K562 (cell line): ENCODE measurements around the gene SLC25A33. TPM values are rescaled to one million over a fixed set of nuclear protein-coding genes. Genes with fewer than 3 reads are reported as not detected.
A peak's percentile ranks its signal among the peaks of the same experiment; 100 is the strongest.

ENCODE experiments used
- CHD2 ChIP-seq: IDR thresholded peaks from 2 replicates; pipeline ENCODE4 v1.6.1; 2011; ENCODE audit warnings: low read depth, low read length
- CREB3L1 ChIP-seq: fragments of 450-650 bp; IDR thresholded peaks from 2 replicates; pipeline ENCODE4 v1.6.1; 2014; ENCODE audit warnings: low read depth, mild to moderate bottlenecking, moderate library complexity, borderline replicate concordance
- CTCFL ChIP-seq: IDR thresholded peaks from 2 replicates; pipeline ENCODE4 v1.6.1; 2011; ENCODE audit warnings: borderline replicate concordance, low read depth, mild to moderate bottlenecking, moderate library complexity, low read length; ENCODE audit not compliant: insufficient read depth, poor library complexity, severe bottlenecking
- E2F6 ChIP-seq, 2 experiments: IDR thresholded peaks; 2 replicates each; pipeline ENCODE4 v1.6.1; 2011; ENCODE audit warnings: borderline replicate concordance in 1 of 2, control low read depth in 1 of 2, low read depth in 1 of 2, low read length in 1 of 2, mild to moderate bottlenecking in 1 of 2, mixed read lengths in 1 of 2, moderate library complexity in 1 of 2; ENCODE audit not compliant: insufficient read depth in 1 of 2, insufficient read length in 1 of 2, poor library complexity in 1 of 2, severe bottlenecking in 1 of 2; ENCODE audit errors: extremely low read depth in 1 of 2
- HDAC3 ChIP-seq: fragments of 450-650 bp; IDR thresholded peaks from 2 replicates; pipeline ENCODE4 v1.6.1; 2018; ENCODE audit warnings: borderline replicate concordance, mild to moderate bottlenecking, moderate library complexity; ENCODE audit not compliant: partially characterized antibody
- JUND ChIP-seq, 2 experiments: IDR thresholded peaks; 2 replicates in 1 of 2; 3 replicates in 1 of 2; pipeline ENCODE4 v1.6.1; 2011; ENCODE audit warnings: borderline replicate concordance in 2 of 2, low read depth in 2 of 2, low read length in 2 of 2, improper control_type of control experiment in 1 of 2, missing biosample characterization in 1 of 2, missing genetic modification characterization in 1 of 2, missing genetic modification reagents in 1 of 2
- KLF13 ChIP-seq: fragments of 450-650 bp; IDR thresholded peaks from 2 replicates; pipeline ENCODE4 v1.6.1; 2016; ENCODE audit warnings: missing genetic modification characterization, low read depth, mild to moderate bottlenecking, missing compliant biosample characterization, moderate library complexity, borderline replicate concordance
- MYC ChIP-seq, 2 experiments: fragments of 250-450 bp in 1 of 2; sonication (Bioruptor Pico) in 1 of 2; IDR thresholded peaks; 2 replicates each; pipeline versions ENCODE4 v1.5.1 to v1.6.1; 2012 to 2021; ENCODE audit warnings: low read depth in 2 of 2, borderline replicate concordance in 1 of 2, improper control_type of control experiment in 1 of 2, low read length in 1 of 2, mild to moderate bottlenecking in 1 of 2, moderate library complexity in 1 of 2
- NFATC3 ChIP-seq: fragments of 450-650 bp; IDR thresholded peaks from 2 replicates; pipeline ENCODE4 v1.6.1; 2017; ENCODE audit warnings: mild to moderate bottlenecking
- NONO ChIP-seq, 2 experiments: fragments of 200-400 bp in 1 of 2; fragments of 450-650 bp in 1 of 2; formaldehyde crosslinking in 1 of 2; IDR thresholded peaks; 2 replicates each; pipeline ENCODE4 v1.6.1; 2017; ENCODE audit warnings: low read depth in 2 of 2, mild to moderate bottlenecking in 2 of 2, moderate library complexity in 2 of 2, low read length in 1 of 2
- RBM14 ChIP-seq: fragments of 200-400 bp; formaldehyde crosslinking; IDR thresholded peaks from 2 replicates; pipeline ENCODE4 v1.6.1; 2018; ENCODE audit warnings: low read depth, mild to moderate bottlenecking, low read length, moderate library complexity, borderline replicate concordance; ENCODE audit not compliant: insufficient read depth
- ZNF121 ChIP-seq: sonication (generic); formaldehyde crosslinking; conservative IDR thresholded peaks from 2 replicates; pipeline ENCODE4 v1.8.0; 2022; ENCODE audit warnings: missing genetic modification reagents
- ZNF717 ChIP-seq: fragments of 250-450 bp; sonication (Bioruptor Pico); IDR thresholded peaks from 2 replicates; pipeline ENCODE4 v1.5.0; 2021
- polyA plus RNA-seq, 8 experiments: library from polyadenylated mRNA; depleted of rRNA in 4 of 8; stranded (reverse) in 5 of 8; unstranded in 3 of 8; fragments of >200 nt; fragmentation: Nextera tagmentation in 2 of 8; fragmentation: Illumina TruSeq in 1 of 8; extraction: Ambion mirVana in 2 of 8; extraction: Trizol in 1 of 8; gene quantifications; 2 replicates each; pipeline versions ENCODE4 v1.2.1 to v1.2.3, GENCODE V29; 2011 to 2014; ENCODE audit warnings: inconsistent platforms in 1 of 8, missing spikeins in 1 of 8
- total RNA-seq, 7 experiments: library from RNA; depleted of rRNA in 6 of 7; stranded (reverse); fragments of >200 nt in 6 of 7; fragmentation: Illumina TruSeq in 2 of 7; extraction: Trizol in 2 of 7; gene quantifications; 2 replicates each; pipeline versions ENCODE4 v1.2.1 to v1.2.3, GENCODE V29; 2011 to 2021; ENCODE audit warnings: low replicate concordance in 1 of 7

The SLC25A33 gene
- total and polyA plus RNA-seq, 9 of the 15 experiments (the other 6 are each of a cell fraction or from before 2014, with no cell fraction given): 3.2 to 23.5 (median 17.5) TPM

GRCh38 chr1:9588551-9589143 lies 49.4 kb downstream of the SLC25A33 start, which contains the start of gene TMEM201 (continued):
- TF ChIP-seq KLF13 (tag): peak; percentile 72; the same call in 1 of the 2 replicates
- peak; percentile 42 to 77 for TF ChIP-seq E2F6 (IDR thresholded peaks at IDR 0.05; ENCODE audit: borderline replicate concordance in 1 of 2, extremely low read depth in 1 of 2, insufficient read depth in 1 of 2, insufficient read length in 1 of 2, low read depth in 1 of 2, low read length in 1 of 2, poor library complexity in 1 of 2, severe bottlenecking in 1 of 2)
- TF ChIP-seq MYC (IDR thresholded peaks at IDR 0.05; ENCODE audit: low read depth, low read length): 0 out of 2 replicates have a peak, but pooled peaks have one; percentile 18
- TF ChIP-seq MYC (CRISPR knock-in tag; IDR thresholded peaks at IDR 0.05; ENCODE audit: borderline replicate concordance, low read depth): no peak
- TF ChIP-seq JUND (IDR thresholded peaks at IDR 0.05; ENCODE audit: borderline replicate concordance, low read depth, low read length): peak; percentile 45; the same call in 1 of the 2 replicates
- no peak; the same call in 2 of the 3 replicates for TF ChIP-seq JUND (tag; IDR thresholded peaks at IDR 0.05; ENCODE audit: borderline replicate concordance, low read depth, low read length)
- no peak for TF ChIP-seq ZNF717 (CRISPR knock-in tag)
- no peak for TF ChIP-seq HDAC3
- TF ChIP-seq CHD2: no peak
- TF ChIP-seq CREB3L1: no peak
- TF ChIP-seq RBM14: no peak
- TF ChIP-seq ZNF121 (CRISPR knock-in tag): no peak
- peak in 1 of 2 experiments; percentile 75; a peak in 2 of 4 replicates for TF ChIP-seq NONO (IDR thresholded peaks at IDR 0.05; ENCODE audit: low read depth in 2 of 2, low read length in 1 of 2)
- TF ChIP-seq CTCFL: peak; percentile 93
- TF ChIP-seq NFATC3: no peak
